T1000 (cell line): ENCODE measurements around the gene HDGFL3.
"Not testable (repeated sequence)": the region's sequence is repeated elsewhere in the genome, so short reads cannot be mapped to it uniquely, and the experiment has no call there.

Experiments
- DNase-seq: peaks from one replicate; lab custom pipeline; 2025; ENCODE audit warnings: mixed read lengths; lab: John Stamatoyannopoulos, UW

The HDGFL3 gene

GRCh38 chr15:83193721-83194120, 13.9 kb downstream of the HDGFL3 start:
- no peak for DNase-seq

DNA sequence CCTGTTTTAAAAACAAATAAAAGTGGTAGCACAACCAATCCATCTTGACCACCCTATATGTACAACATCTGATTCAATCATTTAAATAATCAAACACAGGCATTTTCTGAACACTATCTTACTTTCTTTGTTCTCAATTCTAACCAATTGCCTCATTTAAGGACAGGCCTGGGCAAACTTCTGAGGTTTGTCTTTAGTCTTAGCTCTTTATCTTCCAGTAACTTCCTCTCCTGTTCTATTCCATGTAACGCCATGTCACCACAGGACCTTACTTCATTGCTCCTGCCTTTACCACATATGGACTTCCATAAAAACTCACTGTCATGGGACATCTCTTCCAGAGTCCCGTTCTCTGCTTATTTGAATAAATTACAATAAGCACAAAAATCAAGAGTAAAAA, 14.9 kb downstream of the HDGFL3 start:
- no peak for DNase-seq

GRCh38 chr15:83190450-83190849, 17.2 kb downstream of the HDGFL3 start:
- no peak for DNase-seq

DNA sequence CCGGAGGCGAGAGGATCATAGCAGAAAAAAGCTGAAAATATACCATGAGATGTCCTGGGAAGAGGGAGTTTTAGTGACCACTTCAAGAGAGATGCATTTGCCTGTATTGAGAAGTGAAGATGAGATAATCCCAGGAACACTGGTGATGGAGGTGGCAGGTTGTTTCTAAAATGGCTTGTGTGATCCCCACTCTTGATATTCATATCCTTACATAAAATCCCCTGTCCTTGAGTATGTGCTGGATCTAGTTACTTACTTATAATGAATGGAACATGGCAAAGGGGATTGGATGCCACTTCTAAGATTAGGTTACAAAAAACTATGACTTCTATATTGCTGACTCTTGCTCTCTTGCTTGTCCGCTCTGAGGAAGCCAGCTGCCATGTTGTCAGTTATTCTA, 22.1 kb downstream of the HDGFL3 start:
- DNase-seq = no peak

GRCh38 chr15:83178869-83179325, 28.7 kb downstream of the HDGFL3 start:
- DNase-seq = no peak

GRCh38 chr15:83178390-83178789, 29.2 kb downstream of the HDGFL3 start:
- DNase-seq = no peak

- DNase-seq = no peak
Observed at GRCh38 chr15:83174891-83175290, 32.7 kb downstream of the HDGFL3 start.

- DNase-seq = no peak
Observed at GRCh38 chr15:83170474-83171165, 37.0 kb downstream of the HDGFL3 start.

GRCh38 chr15:83169576-83169975, 38.0 kb downstream of the HDGFL3 start:
- not testable (repeated sequence) for DNase-seq

- no peak for DNase-seq
Observed at GRCh38 chr15:83166830-83167229, 40.8 kb downstream of the HDGFL3 start.

DNA sequence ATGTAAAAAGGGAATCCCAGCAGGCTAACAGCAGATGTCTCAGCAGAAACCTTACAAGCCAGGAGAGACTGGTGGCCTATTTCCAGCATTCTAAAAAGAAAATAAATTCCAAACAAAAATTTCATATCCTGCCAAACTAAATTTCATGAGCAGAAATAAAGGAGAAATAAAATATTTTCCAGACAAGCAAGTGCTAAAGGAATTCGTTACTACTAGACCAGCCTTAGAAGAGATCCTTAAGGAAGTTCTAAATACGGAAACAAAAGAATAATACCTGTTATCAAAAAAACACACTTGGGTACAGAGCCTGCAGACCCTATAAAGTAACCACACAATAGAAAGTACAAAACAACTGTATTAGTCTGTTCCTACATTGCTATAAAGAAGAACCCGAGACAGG, 41.4 kb downstream of the HDGFL3 start:
- no peak for DNase-seq

DNA sequence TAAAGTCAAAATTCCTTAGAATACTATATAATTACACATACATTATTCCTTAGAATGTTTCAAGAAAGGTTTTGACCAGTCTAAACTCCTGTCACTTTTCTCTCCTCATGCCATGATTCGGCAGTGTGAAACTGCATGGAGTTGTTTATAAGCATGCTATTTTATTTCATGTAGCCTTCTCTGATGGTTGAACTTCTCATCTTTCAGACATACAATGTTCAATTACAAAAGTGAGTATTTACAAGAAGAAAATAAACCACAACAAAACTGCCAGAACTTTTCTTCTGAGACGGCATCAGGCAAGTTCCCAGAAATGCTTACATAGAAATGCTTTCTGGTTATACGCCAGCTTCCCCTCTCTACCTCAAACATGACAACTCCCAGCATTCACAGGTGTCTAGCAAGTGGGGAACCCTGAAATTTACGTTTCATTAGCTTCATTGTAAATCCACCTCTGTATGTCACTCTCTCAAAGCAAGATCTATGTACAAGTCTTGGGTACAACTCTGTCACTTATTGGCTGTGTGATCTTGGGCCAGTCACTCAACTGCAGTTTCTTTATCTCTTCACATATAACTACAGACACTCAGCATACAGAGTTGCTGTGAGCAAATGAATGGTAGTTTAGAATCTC, 42.7 kb downstream of the HDGFL3 start:
- no peak for DNase-seq

- DNase-seq = no peak
Observed at GRCh38 chr15:83164111-83164770, 43.4 kb downstream of the HDGFL3 start.

DNA sequence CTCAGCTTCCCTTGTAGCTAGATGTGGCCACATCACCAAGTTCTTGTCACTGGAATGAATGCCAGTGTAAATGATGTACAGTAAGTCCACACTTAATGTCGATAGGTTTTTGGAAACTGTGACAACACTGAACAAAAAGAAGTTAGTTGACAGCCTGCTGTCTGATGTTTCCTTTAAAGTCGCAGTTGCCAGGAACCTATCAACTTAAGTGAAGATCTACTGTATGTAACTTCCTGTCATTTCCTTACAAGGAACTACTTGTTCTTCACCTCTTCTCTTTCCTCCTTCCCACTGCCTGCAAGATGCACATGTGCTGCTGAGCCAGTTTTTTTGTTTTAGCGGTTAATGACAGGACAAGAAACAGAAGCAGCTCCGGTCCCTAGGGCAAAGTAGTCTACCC, 44.6 kb downstream of the HDGFL3 start:
- DNase-seq = no peak

GRCh38 chr15:83160741-83161140, 46.9 kb downstream of the HDGFL3 start:
- no peak for DNase-seq

DNA sequence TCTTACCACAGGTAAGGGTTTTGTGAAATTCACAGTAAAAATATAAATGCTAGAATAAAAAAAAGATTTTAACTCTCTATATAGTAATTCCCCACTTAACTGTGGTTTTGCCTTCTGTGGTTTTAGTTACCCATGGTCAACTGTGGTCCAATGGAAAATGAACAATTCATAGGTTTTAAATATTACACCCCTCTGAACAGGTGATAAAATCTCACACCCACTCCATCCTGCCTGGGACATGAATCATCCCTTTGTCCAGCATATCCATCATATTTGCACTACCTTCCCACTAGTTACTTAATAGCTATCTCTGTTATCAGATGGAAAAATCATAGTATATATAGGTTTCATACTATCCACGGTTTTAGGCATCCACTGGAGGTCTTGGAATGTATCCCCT, 49.2 kb downstream of the HDGFL3 start:
- no peak for DNase-seq

GRCh38 chr15:83155942-83156341, 51.7 kb downstream of the HDGFL3 start:
- DNase-seq = no peak

- DNase-seq = no peak
Observed at GRCh38 chr15:83153288-83153687, 54.3 kb downstream of the HDGFL3 start.

DNA sequence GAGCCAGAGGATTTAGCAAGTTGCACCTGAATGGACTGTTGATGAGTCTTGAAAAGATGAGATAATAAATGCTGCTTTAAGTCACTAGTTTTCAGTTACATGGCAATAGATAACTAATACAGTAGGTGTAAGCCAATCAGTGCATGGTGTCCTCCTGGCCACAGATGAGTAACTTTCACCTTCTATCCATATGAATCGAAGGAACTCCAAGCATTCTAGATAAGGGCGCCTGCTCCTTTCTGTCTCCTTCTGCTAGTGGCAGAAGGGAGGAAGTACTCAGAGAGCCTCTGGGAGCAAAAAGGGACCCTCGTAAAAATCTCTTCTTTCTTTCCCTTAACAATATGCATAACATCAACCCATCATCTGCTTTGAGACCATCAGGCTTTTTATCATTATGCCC, 62.9 kb downstream of the HDGFL3 start:
- no peak for DNase-seq

DNA sequence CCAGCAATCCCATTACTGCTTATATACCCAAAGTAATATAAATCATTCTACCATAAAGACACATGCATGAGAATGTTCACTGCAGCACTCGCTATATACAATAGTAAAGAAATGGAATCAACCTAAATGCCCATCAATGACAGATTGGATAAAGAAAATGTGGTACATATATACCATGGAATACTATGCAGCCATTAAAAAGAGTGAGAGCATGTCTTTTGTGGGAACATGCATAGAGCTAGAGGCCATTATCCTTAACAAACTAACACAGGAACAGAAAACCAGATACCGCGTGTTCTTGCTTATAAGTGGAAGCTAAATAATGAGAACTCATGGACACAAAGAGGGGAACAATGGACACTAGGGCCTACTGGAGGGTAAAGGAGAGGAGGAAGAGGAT, 65.5 kb downstream of the HDGFL3 start:
- not testable (repeated sequence) for DNase-seq

DNA sequence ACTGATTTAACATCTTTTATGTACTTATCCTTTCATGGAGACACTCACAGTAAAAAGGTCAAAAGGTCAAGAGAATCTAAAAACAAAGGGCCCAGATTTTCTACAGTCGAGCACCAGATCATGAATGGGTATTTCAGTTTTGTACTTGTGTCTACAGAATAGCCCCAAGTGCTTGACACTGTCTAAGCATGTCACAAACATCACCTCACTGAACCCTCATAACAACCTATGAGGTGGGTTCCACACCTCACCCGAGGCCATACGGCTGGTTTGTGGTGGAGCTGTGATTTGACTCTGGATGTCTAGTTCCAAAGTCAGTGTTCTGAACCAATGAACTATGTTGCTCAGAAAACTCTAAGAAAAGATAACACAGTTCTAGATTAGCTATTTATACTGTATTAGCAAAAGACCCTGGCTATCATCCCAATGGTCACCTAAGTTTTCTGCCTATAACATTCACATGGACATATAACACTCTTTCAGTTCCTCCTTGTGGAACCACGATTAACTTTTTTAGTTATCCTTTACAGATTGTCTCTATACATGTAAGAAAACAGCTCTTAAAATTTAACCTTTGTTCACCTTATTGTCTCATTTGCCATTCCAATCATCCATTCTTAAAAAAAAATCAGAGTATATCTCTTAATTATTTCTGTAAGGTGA, 74.6 kb downstream of the HDGFL3 start:
- DNase-seq = no peak

DNA sequence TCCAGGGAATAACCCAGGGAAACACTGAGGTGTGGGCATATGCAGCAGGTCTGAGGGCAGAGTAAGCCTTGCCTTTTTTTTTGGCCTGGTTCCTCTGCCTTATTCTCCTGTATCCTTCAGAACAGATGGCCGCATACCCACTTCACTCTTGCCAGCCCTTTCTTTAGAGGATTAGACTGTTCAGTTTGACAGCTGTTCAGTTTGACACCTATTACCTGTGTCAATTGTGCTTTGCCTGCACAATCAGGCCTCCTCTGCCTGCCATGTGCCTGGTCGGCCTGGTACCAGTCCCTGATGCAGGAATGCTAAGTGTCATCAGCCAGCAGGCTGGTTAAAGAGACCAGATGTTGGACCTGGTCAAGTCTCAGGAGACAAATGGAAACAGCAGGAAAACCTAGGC, 77.8 kb downstream of the HDGFL3 start:
- no peak for DNase-seq
